ENCODE data around the gene PIGM. TPM values are rescaled to one million over a fixed set of nuclear protein-coding genes. Genes with fewer than 3 reads are reported as not detected.
A peak's percentile ranks its signal among the peaks of the same experiment; 100 is the strongest.
"Not testable (repeated sequence)": the region's sequence is repeated elsewhere in the genome, so short reads cannot be mapped to it uniquely, and the experiment has no call there.

The PIGM gene
- polyA plus RNA-seq, 5 donors = 9.7 to 14.7 (median 13.0) TPM

DNA sequence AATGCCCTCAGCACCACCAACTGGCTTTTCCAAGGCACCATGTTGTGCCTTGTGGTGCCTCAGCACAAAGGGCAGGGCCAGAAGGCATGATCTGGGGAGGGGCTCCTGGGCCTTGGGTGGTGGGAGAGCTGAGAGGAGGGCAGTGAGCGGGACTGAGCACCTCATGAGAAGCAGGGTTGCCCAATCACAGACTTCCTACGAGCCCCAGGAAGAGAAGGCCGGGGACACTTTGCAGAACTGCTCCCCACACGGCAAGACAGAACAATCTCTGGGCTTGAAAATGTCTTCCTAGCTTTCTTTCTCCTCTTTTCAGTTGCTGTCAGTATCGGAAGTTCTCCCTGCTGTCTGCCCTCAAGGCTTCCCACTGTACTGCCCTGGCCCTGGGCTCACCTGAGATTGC lies 31.4 kb upstream of the PIGM start:
- DNase-seq = no peak

DNA sequence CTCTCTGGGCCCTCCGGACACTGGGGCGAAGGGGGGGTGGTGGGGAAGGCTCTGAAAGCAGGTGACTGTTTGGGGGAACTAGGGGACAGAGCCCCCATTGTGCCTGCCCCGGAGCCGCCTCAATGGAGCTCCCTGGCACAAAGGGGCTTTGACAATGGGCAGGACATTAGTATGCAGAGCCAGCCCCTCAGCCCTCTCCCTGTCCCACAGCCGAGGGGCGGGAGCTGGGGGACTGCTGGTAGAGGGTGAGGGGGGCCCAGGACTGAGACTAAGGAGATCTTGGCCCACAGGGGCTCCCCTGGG lies 30.4 kb upstream of the PIGM start:
- DNase-seq = no peak

DNA sequence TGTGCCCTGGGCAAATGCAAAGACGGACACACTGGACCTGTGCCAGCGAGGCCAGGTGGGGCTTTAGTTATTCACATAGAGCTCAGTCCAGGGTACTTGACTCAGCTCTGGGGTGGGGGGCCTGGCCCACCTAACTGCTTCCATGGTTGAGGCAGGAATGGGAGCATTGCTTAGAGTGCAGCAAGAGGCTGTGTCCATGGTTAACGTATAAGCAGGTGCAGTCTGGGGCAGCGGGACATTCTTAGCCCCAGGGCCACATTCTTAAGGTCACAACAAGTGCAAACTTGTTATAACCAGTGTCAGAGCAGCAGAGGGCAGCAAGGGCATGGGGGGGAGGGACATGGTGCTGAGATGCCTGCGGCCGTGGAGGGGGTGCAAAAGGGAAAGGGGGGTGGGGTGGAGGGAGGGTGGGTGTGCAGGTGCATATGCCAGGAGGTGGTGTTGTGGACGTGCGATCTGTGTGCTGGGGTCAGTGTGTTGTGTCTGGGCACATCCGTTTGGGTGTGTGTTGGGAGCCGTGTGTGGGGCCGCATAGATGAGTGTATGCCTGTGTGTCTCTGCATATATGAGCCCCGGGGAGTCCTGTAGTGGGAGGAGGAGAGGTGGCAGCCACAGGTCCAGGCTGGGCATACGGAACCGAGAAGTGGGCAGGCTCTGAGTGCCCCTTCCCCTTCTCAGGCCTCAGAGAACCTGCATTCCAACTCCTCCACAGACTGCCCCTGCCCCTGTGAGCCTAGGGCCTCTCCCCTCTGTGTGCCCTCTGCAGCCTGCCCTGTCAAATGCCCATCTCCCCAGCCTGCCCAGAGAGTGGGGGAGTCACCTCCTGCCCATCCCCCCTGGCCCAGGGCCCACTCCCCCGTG lies 29.8 kb upstream of the PIGM start:
- no peak for DNase-seq

DNA sequence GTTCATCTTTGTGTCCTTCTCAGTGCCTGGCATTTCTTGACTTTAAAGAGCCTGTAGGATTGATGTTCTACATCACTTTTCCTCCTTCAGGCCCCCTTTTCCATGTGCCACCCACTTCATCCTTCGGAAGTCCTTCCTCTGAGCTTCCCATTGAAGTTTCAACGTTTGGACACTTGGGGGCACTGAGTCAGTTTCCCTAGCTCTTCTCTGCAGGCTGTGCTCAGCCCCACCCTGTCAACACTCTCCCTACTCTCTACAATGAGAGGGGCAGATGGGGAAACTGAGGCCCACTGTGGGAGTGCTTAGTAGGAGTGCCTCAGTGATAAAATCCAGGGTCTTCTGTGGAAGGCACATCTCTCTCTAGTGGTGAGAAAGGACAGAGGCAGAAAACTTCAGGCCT lies 26.3 kb upstream of the PIGM start:
- no peak for DNase-seq

DNA sequence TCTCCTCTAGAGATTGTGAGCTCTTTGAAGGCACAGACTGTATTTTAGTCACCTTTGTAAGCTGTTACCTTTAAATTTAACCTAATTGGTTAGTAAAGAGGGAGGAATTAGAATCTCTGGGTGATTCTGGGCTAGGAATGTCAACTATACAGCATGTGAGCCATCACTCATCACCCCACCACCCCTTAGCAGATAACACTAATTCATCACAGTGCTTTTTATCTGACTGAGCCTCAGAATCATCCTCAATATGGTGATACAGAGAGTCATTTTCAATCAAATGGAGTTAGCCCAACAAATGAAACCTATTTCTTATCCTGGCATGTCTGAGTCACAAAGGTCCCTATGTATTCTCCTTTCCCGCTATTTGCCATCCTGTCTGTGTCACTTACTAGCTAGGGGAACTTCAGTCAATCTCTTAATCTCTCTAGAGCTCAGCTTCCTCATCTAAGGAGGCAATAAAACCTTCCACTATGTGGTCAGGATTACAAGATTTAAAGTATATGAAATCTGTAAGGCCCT lies 24.9 kb upstream of the PIGM start:
- DNase-seq = no peak

GRCh38 chr1:160053548-160054365 lies 22.0 kb upstream of the PIGM start:
- DNase-seq = no peak

DNA sequence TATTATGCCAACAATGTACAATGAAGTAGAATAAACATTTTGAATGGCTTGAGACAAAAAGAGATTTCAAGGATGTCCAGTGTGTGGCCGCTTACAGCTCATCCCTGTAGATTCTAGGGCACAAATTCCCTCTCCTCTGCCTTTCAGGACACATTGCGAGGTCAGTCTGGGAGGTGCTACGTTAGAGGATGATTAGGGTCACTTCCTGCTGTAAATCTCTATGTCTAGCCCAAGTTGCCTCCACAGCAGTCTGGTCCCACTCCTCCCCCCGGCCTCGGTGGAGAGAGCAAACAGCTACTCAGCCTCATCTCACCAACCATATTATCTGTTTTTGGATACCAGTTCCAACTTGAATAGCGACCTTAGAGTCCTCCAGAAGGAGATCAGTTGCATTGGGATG lies 21.1 kb upstream of the PIGM start:
- DNase-seq = no peak

- no peak for DNase-seq
Observed at GRCh38 chr1:160050619-160051018, 18.8 kb upstream of the PIGM start.

GRCh38 chr1:160050182-160050581 lies 18.4 kb upstream of the PIGM start:
- not testable (repeated sequence) for DNase-seq

DNA sequence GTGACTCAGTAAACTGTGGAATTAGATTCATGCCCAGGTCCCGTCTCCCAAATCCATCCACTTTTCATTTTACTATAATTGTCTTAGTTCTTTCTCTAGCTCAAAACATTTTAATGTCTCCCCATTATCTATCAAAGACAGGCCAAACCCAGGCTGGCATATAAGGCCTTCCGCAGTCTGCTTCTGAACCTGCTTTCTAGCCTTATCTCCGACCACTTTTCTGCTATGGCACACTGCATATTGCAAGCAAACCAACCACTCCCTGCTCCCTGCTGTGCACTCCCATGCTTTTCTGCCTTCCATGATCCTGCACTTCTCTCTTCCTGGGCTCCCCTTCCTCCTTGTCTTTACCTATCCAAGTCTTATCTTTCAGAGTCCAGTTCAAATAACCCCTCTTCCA lies 17.3 kb upstream of the PIGM start:
- DNase-seq = no peak

- DNase-seq = no peak
Observed at GRCh38 chr1:160048335-160048734, 16.5 kb upstream of the PIGM start.

GRCh38 chr1:160047111-160047991 lies 15.6 kb upstream of the PIGM start:
- DNase-seq = no peak

DNA sequence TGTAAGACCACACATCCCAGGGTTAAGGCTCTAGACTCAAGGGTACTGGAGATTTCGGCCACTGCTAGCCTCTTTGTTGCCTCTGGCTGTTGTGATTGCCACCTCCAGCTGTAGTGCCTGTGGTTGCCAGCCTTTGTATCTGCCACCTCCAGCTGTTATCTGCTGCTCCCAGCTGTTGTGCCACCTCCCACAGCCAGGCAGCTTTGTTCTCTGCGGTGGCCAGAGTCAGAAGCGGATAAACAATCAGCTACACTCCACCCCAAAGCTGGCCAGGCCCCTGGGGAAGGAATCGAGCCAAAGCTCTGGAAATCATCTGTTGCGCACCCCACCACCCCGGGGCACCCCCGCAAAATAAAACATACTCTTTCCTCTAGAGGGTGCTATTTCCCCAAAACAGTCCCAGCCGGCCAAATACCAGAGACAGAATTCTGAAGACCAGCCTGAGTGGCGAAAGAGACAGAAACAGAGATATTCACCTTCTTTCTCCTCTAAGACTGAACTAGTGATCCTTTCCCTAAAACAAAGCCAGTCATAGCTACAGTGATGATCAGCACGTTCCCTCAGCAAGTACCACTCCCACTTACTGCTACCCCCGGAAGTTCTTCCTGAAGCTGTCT lies 14.8 kb upstream of the PIGM start:
- peak; percentile 47 to 62 for DNase-seq

GRCh38 chr1:160045653-160046052 lies 13.9 kb upstream of the PIGM start:
- DNase-seq = no peak

GRCh38 chr1:160043543-160043942 lies 11.8 kb upstream of the PIGM start:
- DNase-seq = no peak

GRCh38 chr1:160040476-160040875 lies 8.7 kb upstream of the PIGM start:
- no peak for DNase-seq

- DNase-seq = no peak
Observed at GRCh38 chr1:160032165-160032820, 503 bp upstream of the PIGM start.

- DNase-seq = no peak
Observed at GRCh38 chr1:160030657-160031364, 979 bp downstream of the PIGM start.

- DNase-seq = no peak
Observed at GRCh38 chr1:160028426-160028825, 3.4 kb downstream of the PIGM start.

- DNase-seq = no peak
Observed at GRCh38 chr1:160025314-160025713, 6.5 kb downstream of the PIGM start.

Measured in right lung (tissue), 5 donors.